ENCODE data around the gene PLEKHA5.

PLEKHA5 gene

GRCh38 chr12:19128485-19128884 is 1.0 kb upstream of the PLEKHA5 start:
- no peak overlapping the region for H3K4me3 ChIP-seq (ENCODE audit: low read length)
- DNase-seq (ENCODE audit: low read depth) = no peak
- TF ChIP-seq CTCF (IDR thresholded peaks at IDR 0.05; ENCODE audit: insufficient read depth, low read depth, low read length, missing control alignments) = no peak

GRCh38 chr12:19129122-19129485 is 429 bp upstream of the PLEKHA5 start:
- DNase-seq (ENCODE audit: low read depth) = peak; percentile 32
- peak overlapping the region; percentile 10 for H3K4me3 ChIP-seq (ENCODE audit: low read length)
- TF ChIP-seq CTCF (IDR thresholded peaks at IDR 0.05; ENCODE audit: insufficient read depth, low read depth, low read length, missing control alignments) = no peak

GRCh38 chr12:19130224-19131024 is 891 bp downstream of the PLEKHA5 start:
- peak overlapping the region; percentile 89 for H3K4me3 ChIP-seq (ENCODE audit: low read length)
- DNase-seq (ENCODE audit: low read depth) = peak; percentile 36
- no peak for TF ChIP-seq CTCF (IDR thresholded peaks at IDR 0.05; ENCODE audit: insufficient read depth, low read depth, low read length, missing control alignments)

- no peak for TF ChIP-seq CTCF (IDR thresholded peaks at IDR 0.05; ENCODE audit: insufficient read depth, low read depth, low read length, missing control alignments)
- H3K4me3 ChIP-seq (ENCODE audit: low read length) = peak overlapping the region; percentile 89
- DNase-seq (ENCODE audit: low read depth) = peak; percentile 90
Observed at GRCh38 chr12:19131025-19131444, 1.5 kb downstream of the PLEKHA5 start.

GRCh38 chr12:19138551-19138950 is 9.0 kb downstream of the PLEKHA5 start:
- no peak for TF ChIP-seq CTCF (IDR thresholded peaks at IDR 0.05; ENCODE audit: insufficient read depth, low read depth, low read length, missing control alignments)
- DNase-seq (ENCODE audit: low read depth) = peak; percentile 69
- H3K4me3 ChIP-seq (ENCODE audit: low read length) = no peak overlapping the region

- no peak overlapping the region for H3K4me3 ChIP-seq (ENCODE audit: low read length)
- no peak for TF ChIP-seq CTCF (IDR thresholded peaks at IDR 0.05; ENCODE audit: insufficient read depth, low read depth, low read length, missing control alignments)
- DNase-seq (ENCODE audit: low read depth) = no peak
Observed at GRCh38 chr12:19138956-19139355, 9.4 kb downstream of the PLEKHA5 start.
